Cardiac muscle cell (in vitro differentiated cells and primary cell): ENCODE measurements around the gene LYRM7. TPM values are rescaled to one million over a fixed set of nuclear protein-coding genes. Genes with fewer than 3 reads are reported as not detected.

Source experiments
- DNase-seq, 2 donors: peaks; one replicate each; pipeline versions ENCODE4 v3.0.0 to v3.0.0-alpha.2; 2010 to 2017; ENCODE audit warnings: low read depth in 1 of 2, low spot score in 1 of 2
- H3K27ac ChIP-seq: fragments of 200-600 bp; sonication (generic); 2 replicates; pipeline ENCODE4 v1.5.1; 2016
- H3K27me3 ChIP-seq: fragments of 200-600 bp; sonication (generic); 2 replicates; pipeline ENCODE4 v1.6.0; 2016; ENCODE audit warnings: control low read depth
- H3K36me3 ChIP-seq: fragments of 200-600 bp; sonication (generic); 2 replicates; pipeline ENCODE4 v1.5.1; 2016; ENCODE audit warnings: control low read depth
- H3K4me1 ChIP-seq: fragments of 200-600 bp; sonication (generic); 2 replicates; pipeline ENCODE4 v1.8.1; 2017; ENCODE audit warnings: low read depth, mild to moderate bottlenecking, mixed run types
- H3K4me3 ChIP-seq: fragments of 200-600 bp; sonication (generic); 2 replicates; pipeline ENCODE4 v1.5.1; 2016; ENCODE audit warnings: mild to moderate bottlenecking
- H3K9me3 ChIP-seq: fragments of 200-600 bp; sonication (generic); 2 replicates; pipeline ENCODE4 v1.5.1; 2017; ENCODE audit warnings: low read depth, mild to moderate bottlenecking, control low read depth
- polyA plus RNA-seq: library from polyadenylated mRNA; unstranded; fragments of >200 nt; fragmentation: Nextera tagmentation; extraction: Ambion mirVana; gene quantifications from 2 replicates; pipeline ENCODE4 v1.2.1, GENCODE V29; 2016
- total RNA-seq: library from RNA; depleted of rRNA; stranded (reverse); fragments of >200 nt; gene quantifications from 2 replicates; pipeline ENCODE4 v1.2.3, GENCODE V29; 2016
- TF ChIP-seq, protein P1 (sequence below): IDR thresholded peaks from 2 replicates; pipeline ENCODE4 v1.5.1; 2012; ENCODE audit warnings: low read depth, mild to moderate bottlenecking, low read length

LYRM7 gene
- total and polyA plus RNA-seq, 2 experiments from 2014 or later, result 7.1 to 25.5 TPM

DNA sequence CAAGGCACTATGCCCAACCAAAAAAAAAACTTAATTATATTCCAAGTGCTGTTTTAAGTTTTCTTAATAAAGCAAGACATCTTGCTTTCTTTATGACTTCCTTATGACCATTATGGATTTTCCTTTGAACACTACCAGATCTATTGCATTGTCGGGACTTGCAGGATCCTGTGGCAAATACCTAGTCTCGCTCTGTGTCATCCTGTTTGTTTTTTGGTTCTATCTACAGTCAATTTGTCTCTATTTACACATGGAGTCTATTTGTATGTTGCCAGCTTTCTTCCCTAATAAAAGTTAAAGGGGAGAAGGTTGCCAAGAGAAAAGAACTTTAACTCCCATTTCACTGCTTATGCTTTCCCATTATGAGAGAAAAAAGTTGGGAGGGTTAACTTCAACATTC lies 10.6 kb upstream of the LYRM7 start:
- Histone ChIP-seq H3K4me3 (no peak overlapping the region), H3K4me1 (peaks cover 5% of the 10 kb centered on the region), H3K9me3 (no peaks in the 10 kb centered on the region), H3K27ac (no peak overlapping the region), H3K27me3 (no peaks in the 10 kb centered on the region), H3K36me3 (peaks cover 36% of the 10 kb centered on the region)
- TF ChIP-seq, protein P1, sequence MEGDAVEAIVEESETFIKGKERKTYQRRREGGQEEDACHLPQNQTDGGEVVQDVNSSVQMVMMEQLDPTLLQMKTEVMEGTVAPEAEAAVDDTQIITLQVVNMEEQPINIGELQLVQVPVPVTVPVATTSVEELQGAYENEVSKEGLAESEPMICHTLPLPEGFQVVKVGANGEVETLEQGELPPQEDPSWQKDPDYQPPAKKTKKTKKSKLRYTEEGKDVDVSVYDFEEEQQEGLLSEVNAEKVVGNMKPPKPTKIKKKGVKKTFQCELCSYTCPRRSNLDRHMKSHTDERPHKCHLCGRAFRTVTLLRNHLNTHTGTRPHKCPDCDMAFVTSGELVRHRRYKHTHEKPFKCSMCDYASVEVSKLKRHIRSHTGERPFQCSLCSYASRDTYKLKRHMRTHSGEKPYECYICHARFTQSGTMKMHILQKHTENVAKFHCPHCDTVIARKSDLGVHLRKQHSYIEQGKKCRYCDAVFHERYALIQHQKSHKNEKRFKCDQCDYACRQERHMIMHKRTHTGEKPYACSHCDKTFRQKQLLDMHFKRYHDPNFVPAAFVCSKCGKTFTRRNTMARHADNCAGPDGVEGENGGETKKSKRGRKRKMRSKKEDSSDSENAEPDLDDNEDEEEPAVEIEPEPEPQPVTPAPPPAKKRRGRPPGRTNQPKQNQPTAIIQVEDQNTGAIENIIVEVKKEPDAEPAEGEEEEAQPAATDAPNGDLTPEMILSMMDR, result no peak
- DNase-seq, result no peak

DNA sequence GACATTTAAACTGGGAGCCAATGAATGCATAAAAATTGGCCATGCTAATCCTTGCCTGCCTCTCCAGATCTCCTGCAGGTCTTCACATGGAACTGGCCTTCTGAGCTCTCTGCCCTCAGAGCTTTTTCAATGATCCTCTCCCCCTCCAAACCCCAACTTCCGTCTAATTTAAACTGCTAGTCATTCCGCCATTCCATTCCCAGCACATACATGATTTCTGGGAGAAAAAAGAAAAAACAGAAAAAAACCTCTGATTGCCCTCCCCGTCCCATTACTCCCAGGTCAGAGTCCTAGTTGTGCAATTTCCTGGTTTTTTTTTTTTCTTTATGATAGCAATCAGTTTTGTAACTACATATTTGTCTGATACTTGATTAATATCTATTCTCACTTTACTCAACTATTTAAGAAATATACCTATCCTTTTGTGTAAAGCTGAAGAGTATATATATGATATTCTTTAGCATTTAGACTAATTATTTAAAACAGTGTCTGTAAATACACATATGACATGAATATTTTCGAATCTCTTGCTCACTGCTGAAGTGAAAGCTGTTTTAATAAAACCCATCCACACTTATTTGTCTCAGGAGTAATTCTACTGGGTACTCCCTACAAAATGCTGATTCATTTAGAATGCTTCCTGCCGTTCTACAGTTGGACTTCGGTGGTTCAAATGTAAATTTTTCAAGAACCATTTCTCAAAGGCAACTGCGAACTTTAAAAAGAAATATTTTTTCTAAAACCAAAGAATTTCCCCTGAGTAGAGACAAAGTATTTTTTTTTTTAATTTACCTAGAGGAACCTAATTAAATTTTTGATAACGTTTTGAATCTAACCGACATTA lies 7.2 kb upstream of the LYRM7 start:
- peak overlapping the region; percentile 61 for H3K4me3 ChIP-seq
- no peaks in the 10 kb centered on the region for H3K9me3 ChIP-seq
- peaks cover 36% of the 10 kb centered on the region for H3K36me3 ChIP-seq
- H3K4me1 ChIP-seq, result peaks cover 9% of the 10 kb centered on the region
- no peaks in the 10 kb centered on the region for H3K27me3 ChIP-seq
- TF ChIP-seq, protein P1, result no peak
- DNase-seq, result peak in 1 of 2 donors; percentile 43
- H3K27ac ChIP-seq, result peak overlapping the region; percentile 77

DNA sequence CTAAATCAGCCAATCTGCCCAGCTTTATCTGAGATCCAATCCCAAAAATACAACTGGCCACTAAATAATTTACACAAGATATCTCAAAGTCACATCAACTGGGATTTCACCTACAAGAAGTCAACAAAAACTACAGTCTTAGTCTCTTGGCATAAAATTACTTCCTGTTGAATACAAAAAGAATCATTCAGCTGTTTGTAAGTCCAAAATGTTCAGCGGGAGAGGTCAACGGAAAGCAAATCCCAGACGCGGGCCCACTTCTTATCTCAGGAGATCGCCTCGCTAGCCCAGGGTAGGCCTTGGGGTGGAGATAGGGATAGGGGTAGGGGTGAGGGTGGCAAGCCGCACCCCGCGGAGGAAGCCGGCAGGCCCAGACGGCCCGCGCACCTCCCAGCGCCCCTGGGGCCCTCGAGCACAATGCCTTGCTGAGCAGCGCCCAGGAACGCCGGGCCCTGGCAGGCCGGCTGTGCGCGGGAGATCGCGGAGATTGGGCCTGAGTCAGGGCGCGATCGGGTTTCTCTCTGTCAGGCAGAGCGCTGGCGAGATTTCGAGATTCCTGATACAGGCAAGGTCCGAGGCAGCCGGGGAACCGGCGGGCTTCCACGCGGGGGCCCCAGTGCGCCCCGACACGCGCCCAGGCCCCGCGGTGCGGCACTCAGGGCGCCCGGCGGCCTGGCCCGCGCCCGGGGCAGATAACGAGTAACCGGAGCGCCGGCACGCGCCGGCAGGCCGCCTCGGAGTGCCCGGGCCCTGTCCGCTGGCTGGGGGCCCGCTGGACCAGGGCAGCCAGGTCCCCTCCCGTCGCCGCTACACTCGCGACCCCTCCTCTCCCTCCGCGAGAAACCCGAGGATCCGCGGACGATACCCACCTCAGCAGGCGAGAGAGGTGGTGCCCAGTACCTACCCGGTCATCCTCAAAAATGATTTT lies 6.3 kb upstream of the LYRM7 start:
- DNase-seq, result peak; percentile 69 to 72
- peak overlapping the region; percentile 77 for H3K27ac ChIP-seq
- peaks cover 9% of the 10 kb centered on the region for H3K4me1 ChIP-seq
- TF ChIP-seq, protein P1, result no peak
- H3K27me3 ChIP-seq, result no peaks in the 10 kb centered on the region
- H3K36me3 ChIP-seq, result peaks cover 31% of the 10 kb centered on the region
- peak overlapping the region; percentile 61 for H3K4me3 ChIP-seq
- H3K9me3 ChIP-seq, result no peaks in the 10 kb centered on the region

DNA sequence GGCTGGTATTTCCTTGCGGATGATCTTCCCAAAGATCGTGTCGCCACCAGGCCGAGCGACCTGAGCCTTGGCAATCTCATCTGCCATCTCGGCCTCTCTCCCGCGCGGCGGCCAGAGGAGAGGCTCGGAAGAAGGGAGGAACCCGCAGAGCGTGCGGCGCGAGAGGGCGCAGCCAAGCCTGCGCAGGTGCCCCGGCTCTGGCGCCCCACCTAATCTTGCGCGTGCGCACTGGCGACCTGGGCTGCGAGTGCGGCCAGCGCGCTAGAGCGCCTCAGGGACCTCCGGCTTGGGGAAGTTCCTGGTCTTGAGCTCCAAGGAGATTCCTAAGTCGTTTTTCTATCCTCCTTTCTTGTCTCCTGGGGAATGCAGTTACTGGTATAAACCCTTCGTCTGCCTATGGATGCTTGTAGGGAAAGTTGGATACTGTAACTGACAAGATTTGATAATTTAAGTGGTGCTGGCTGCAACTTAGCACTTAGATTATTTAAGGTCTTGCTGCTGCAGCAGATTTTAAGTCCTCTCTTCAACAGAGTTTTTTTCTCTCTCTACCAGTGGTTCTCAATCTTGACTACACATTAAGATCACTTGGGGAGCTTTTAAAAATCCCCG lies 5.5 kb upstream of the LYRM7 start, which contains the start of gene HINT1:
Gene HINT1, minus strand, starts transcription at position 138 of the 609 bp plus-strand sequence. Its CDS starts 51 bp downstream, at position 87.
- H3K36me3 ChIP-seq, result peaks cover 24% of the 10 kb centered on the region
- TF ChIP-seq, protein P1, result peak; percentile 23
- peak; percentile 89 to 95 for DNase-seq
- H3K9me3 ChIP-seq, result no peaks in the 10 kb centered on the region
- peak within 1 kb of the TSS; percentile 77 for H3K27ac ChIP-seq
- peaks cover 9% of the 10 kb centered on the region for H3K4me1 ChIP-seq
- H3K27me3 ChIP-seq, result no peaks in the 10 kb centered on the region
- peak within 1 kb of the TSS; percentile 61 for H3K4me3 ChIP-seq

DNA sequence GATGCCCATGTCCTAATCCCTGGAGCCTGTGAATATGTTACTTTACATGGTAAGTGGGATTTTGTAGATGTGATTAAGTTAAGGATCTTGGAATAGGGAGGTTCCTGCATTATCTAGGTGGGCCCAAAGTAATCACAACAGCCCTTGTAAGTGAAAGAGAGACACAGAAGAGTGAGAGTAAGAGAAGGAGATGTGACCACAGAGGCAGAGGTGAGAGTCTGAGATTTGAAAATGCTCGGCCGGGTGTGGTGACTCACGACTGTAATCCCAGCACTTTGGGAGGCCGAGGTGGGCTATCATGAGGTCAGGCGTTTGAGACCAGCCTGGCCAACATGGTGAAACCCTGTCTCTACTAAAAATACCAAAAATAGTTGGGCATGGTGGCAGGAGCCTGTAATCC lies 3.1 kb upstream of the LYRM7 start:
- peaks cover 4% of the 10 kb centered on the region for H3K36me3 ChIP-seq
- no peaks in the 10 kb centered on the region for H3K27me3 ChIP-seq
- DNase-seq, result no peak
- TF ChIP-seq, protein P1, result no peak
- no peak overlapping the region for H3K27ac ChIP-seq
- H3K4me1 ChIP-seq, result peaks cover 9% of the 10 kb centered on the region
- H3K9me3 ChIP-seq, result no peaks in the 10 kb centered on the region
- no peak overlapping the region for H3K4me3 ChIP-seq
